T follicular helper cell (primary cell): ENCODE results near the gene KCNK13.
"Not testable (repeated sequence)": the region's sequence is repeated elsewhere in the genome, so short reads cannot be mapped to it uniquely, and the experiment has no call there.

Source experiments
- DNase-seq: peaks from one replicate; pipeline ENCODE4 v3.0.0-alpha.2; 2020; ENCODE audit warnings: low read depth
- total RNA-seq, 2 experiments: gene quantifications; one replicate each; lab custom pipeline; 2026; lab: John Stamatoyannopoulos, UW

The KCNK13 gene
- 0 to 0.04 reads per million in 2 experiments for total RNA-seq

GRCh38 chr14:90061685-90062126 is at the start of gene KCNK13:
TSS of gene KCNK13 (plus strand) at chr14:90061994. CDS start at chr14:90062206, 212 bp downstream.
- DNase-seq = no peak

GRCh38 chr14:90017371-90017770 is 44.4 kb upstream of the KCNK13 start:
- DNase-seq = no peak

GRCh38 chr14:90019824-90020523 is 41.8 kb upstream of the KCNK13 start:
- no peak for DNase-seq

GRCh38 chr14:90023176-90023896 is 38.5 kb upstream of the KCNK13 start:
- DNase-seq = no peak

DNA sequence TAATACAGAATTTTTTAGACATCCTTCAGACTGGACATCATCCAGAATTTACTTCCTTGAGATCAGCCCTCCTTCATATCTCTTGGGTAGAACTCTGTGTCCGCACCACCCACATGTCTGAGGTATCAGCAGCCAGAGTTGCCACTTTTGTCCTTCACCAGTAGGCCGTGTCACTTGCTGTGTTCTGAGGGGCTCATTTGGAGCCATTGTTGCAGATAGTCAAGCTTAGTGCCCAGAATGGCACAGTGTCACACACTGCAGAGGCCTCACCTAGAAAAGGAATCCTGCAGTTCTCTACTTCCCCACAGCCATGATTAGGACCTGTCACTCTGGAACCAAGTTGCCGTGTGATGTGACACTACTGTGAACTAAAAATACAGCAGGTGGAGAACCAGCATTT is 36.9 kb upstream of the KCNK13 start:
- no peak for DNase-seq

- not testable (repeated sequence) for DNase-seq
Measured at GRCh38 chr14:90026608-90027007, 35.2 kb upstream of the KCNK13 start.

- no peak for DNase-seq
Measured at GRCh38 chr14:90027842-90028241, 34.0 kb upstream of the KCNK13 start.

DNA sequence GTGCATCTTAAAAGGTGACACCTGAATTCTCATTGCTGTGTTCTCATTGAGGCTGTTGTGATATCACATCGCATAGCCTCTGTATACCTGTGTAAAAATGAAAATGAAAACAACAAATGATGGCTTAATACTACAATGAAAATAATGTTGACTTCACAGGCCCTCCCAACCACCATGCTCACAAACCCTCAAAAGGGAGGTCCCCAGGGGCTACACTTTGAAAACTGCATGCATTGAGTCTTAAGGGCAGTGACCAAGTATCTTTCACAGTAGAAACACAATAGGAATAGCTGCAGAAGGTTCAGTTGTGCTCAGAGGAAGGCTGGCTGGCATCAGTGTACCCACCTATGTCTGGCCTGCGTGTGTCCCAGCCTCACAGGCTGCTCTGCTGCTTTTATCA is 27.6 kb upstream of the KCNK13 start:
- no peak for DNase-seq

DNA sequence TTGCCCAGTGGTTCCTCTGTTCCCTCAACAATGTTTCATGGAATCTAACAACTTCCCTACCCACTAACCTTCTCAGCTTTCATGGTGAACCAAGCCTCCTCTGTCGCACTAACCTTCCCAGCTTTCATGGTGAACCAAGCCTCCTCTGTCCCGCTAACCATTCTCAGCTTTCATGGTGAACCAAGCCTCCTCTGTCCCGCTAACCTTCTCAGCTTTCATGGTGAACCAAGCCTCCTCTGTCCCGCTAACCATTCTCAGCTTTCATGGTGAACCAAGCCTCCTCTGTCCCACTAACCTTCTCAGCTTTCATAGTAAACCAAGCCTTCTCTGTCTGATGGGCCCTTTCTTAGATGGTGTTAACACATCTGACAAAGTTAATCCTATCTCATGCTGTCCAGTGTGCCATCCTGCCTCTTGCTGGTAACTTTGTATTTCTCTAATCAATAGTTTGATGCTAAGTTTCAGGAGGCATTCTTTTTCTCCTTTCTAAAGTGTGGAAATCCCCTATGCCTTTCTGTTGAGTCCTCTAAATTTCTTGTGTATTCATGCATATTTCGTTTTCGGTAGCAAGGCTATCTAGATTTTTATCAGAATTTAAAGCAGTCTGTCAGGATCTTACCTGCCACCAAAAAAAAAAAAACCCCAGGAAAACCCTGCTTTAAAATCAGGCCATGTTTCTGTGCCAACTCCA is 26.8 kb upstream of the KCNK13 start:
- no peak for DNase-seq

- no peak for DNase-seq
Measured at GRCh38 chr14:90039253-90040010, 22.4 kb upstream of the KCNK13 start.

GRCh38 chr14:90040411-90040810 is 21.4 kb upstream of the KCNK13 start:
- DNase-seq = no peak

DNA sequence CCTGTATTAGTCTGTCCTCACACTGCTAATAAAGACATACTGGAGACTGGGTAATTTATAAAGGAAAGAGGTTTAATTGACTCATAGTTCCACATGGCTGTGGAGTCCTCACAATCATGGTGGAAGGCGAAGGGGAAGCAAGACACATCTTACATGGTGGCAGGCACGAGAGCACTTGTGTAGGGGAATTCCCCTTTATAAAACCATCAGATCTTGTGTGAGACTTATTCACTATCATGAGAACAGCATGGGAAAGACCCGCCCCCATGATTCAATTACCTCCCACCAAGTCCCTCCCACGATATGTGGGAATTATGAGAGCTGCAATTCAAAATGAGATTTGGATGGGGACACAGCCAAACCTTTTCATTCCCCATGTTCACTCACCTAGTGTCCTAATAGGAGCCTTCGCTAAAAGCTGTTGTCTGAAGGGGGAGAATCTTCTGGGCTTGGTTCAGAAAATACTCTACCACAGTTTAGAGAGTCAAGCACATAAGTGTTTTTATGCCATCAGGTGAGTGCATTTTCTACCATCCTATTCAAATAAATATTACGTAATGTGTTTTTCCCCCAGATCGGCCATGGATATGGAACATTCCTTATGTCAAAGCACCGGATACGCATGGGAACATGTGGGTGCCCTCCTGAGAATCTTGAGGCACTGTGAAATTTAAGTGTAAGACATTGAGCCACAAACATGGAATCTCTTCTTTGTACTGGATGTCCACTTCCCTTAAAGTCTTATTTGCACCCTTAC is 19.1 kb upstream of the KCNK13 start:
- DNase-seq = no peak

GRCh38 chr14:90045616-90046015 is 16.2 kb upstream of the KCNK13 start:
- DNase-seq = no peak

GRCh38 chr14:90049390-90049789 is 12.4 kb upstream of the KCNK13 start:
- DNase-seq = no peak

DNA sequence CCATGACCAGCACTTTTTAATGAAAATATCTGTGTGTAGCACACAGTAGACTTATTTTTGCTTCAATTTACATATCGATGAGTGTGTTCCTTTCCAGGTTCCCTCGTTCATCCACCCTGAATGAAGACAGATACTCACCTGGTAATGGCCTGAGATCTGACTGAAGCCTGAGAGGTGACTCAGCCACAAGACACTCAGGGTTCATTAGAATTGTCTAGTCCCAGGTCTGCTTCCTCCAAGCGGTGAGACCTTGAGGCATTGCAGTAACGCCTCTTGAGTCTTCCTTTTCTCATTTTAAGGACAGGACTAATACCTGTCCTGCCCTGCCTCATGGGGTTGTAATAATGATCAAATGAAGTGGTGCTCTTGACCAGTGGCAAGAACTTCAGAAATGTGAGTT is 11.5 kb upstream of the KCNK13 start:
- DNase-seq = no peak

- DNase-seq = no peak
Measured at GRCh38 chr14:90053044-90053443, 8.8 kb upstream of the KCNK13 start.

DNA sequence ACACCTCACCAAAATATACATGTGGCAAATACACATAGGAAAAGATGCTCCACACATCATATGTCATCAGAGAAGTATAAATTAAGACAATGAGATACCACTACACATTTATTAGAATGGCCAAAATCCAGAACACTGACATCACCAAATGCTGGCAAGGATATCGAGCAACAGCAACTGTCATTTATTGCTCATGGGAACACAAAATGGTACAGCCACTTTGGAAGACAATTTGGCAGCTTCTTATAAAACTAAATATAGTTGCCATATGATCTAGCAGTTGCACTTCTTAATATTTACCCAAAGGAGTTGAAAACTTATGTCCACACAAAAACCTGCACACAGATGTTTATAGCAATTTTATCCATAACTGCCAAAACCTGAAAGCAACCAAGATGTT is 7.0 kb upstream of the KCNK13 start:
- no peak for DNase-seq

GRCh38 chr14:90056826-90057225 is 5.0 kb upstream of the KCNK13 start:
- DNase-seq = no peak

DNA sequence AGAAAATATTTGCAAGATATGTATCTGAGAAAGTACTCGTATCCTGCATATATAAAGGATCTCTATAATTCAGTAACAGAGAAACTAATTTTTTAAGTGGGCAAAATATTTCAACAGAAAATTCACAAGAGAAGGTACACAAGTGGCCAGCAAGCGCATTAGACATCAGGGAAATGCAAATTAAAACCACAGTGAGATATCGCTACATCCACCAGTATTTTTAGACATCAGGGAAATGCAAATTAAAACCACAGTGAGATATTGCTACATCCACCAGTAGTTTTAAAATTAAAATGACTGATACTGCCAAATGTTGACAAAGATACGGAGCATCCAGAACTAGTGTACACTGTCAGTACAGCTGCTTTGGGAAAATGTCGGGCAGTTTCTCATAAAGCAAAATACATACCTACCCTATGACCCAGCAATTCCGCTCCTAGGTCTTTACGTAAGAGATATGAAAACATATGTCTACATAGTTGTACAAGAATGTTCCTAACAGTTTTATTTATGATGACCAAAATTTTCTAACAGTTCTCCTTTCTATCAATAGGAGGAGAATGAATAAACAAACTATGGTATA is 2.8 kb upstream of the KCNK13 start:
- DNase-seq = no peak

DNA sequence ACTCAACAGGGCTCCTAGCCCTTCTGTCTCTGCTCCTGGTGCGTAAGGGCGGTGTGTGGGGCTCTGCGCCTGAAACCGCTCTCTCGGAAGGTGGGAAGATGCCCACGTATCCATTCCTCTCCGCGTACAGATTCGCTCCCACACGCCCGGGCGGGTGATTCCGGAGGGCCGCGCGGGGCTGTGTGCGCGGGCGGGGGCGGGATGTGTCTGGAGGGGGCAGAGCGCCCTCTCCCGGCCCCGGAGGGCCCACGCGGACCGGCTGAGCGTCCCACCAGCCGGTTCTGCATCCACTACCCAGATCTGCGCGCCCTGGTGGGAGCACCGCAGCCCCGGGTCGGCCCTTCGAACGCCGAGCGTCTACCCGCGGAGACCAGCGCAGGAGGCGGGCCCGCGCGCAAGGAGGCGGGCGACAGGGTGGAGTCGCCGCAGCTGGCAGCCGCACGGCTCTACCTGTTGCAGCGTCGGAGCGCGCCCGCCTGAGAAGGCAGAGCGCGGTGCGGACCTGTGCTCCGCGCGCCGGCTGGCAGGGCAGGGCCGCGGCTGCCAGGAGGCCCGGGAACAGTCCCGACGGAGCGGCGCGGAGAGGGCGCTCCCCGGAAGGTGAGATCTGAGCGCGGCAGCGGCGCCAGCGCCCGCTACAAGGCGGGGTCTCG is 1.4 kb upstream of the KCNK13 start:
- no peak for DNase-seq
